ENCODE measurements around the gene DDX5. TPM values are rescaled to one million over a fixed set of nuclear protein-coding genes. Genes with fewer than 3 reads are reported as not detected.

Gene DDX5
- total RNA-seq, 2 experiments from 2014 or later, result 1,143 to 1,182 TPM

GRCh38 chr17:64533784-64534183, 27.7 kb upstream of the DDX5 start:
- POLR2A ChIA-PET, result interaction anchor here (1.0 kb wide), 1 partner anchor 28 kb away, joined by 4 read pairs; no protein-coding TSS in a partner anchor
- Mint-ChIP-seq H3K27me3 (no peaks in the 10 kb centered on the region), H3K27ac (peak overlapping the region; percentile 69), H3K9me3 (no peaks in the 10 kb centered on the region), H3K4me3 (no peak overlapping the region), H3K36me3 (peaks cover 21% of the 10 kb centered on the region), H3K4me1 (peaks cover 2% of the 10 kb centered on the region)
- no peak for ATAC-seq (ENCODE audit: low read depth)
- no peak for DNase-seq

- no peak overlapping the region for H3K4me3 Mint-ChIP-seq
- no peak overlapping the region for H3K27ac Mint-ChIP-seq
- peaks cover 25% of the 10 kb centered on the region for H3K36me3 Mint-ChIP-seq
- no peaks in the 10 kb centered on the region for H3K27me3 Mint-ChIP-seq
- ATAC-seq (ENCODE audit: low read depth), result no peak
- DNase-seq, result no peak
- peaks cover 2% of the 10 kb centered on the region for H3K4me1 Mint-ChIP-seq
- no peaks in the 10 kb centered on the region for H3K9me3 Mint-ChIP-seq
- POLR2A ChIA-PET, result no interaction called here
Measured at GRCh38 chr17:64532409-64532808, 26.3 kb upstream of the DDX5 start.

GRCh38 chr17:64531955-64532371, 25.9 kb upstream of the DDX5 start:
- ATAC-seq (ENCODE audit: low read depth) (no peak), DNase-seq (no peak)
- Mint-ChIP-seq H3K4me3 (no peak overlapping the region), H3K36me3 (peaks cover 23% of the 10 kb centered on the region), H3K9me3 (no peaks in the 10 kb centered on the region), H3K4me1 (peaks cover under 1% of the 10 kb centered on the region), H3K27me3 (no peaks in the 10 kb centered on the region), H3K27ac (no peak overlapping the region)
- POLR2A ChIA-PET, result no interaction called here

GRCh38 chr17:64529221-64529620, 23.1 kb upstream of the DDX5 start:
- Mint-ChIP-seq H3K27ac (no peak overlapping the region), H3K27me3 (no peaks in the 10 kb centered on the region), H3K36me3 (peaks cover 27% of the 10 kb centered on the region), H3K9me3 (no peaks in the 10 kb centered on the region), H3K4me3 (no peak overlapping the region), H3K4me1 (peaks cover 2% of the 10 kb centered on the region)
- DNase-seq, result no peak
- no peak for ATAC-seq (ENCODE audit: low read depth)
- POLR2A ChIA-PET, result no interaction called here

- no peak overlapping the region for H3K4me3 Mint-ChIP-seq
- no peak overlapping the region for H3K27ac Mint-ChIP-seq
- no peak for DNase-seq
- no peaks in the 10 kb centered on the region for H3K9me3 Mint-ChIP-seq
- peaks cover 27% of the 10 kb centered on the region for H3K36me3 Mint-ChIP-seq
- H3K4me1 Mint-ChIP-seq, result peaks cover 4% of the 10 kb centered on the region
- POLR2A ChIA-PET, result no interaction called here
- no peak for ATAC-seq (ENCODE audit: low read depth)
- H3K27me3 Mint-ChIP-seq, result no peaks in the 10 kb centered on the region
Measured at GRCh38 chr17:64527914-64528313, 21.8 kb upstream of the DDX5 start.

GRCh38 chr17:64520359-64520758, 14.3 kb upstream of the DDX5 start:
- DNase-seq, result no peak
- no peak for ATAC-seq (ENCODE audit: low read depth)
- POLR2A ChIA-PET, result interaction anchor here (0.8 kb wide), 1 partner anchor 87 kb away, joined by 5 read pairs; no protein-coding TSS in a partner anchor
- Mint-ChIP-seq H3K27ac (no peak overlapping the region), H3K9me3 (no peaks in the 10 kb centered on the region), H3K36me3 (peaks cover 30% of the 10 kb centered on the region), H3K4me1 (peaks cover 10% of the 10 kb centered on the region), H3K27me3 (no peaks in the 10 kb centered on the region), H3K4me3 (no peak overlapping the region)

- POLR2A ChIA-PET, result interaction anchor here (0.8 kb wide), 1 partner anchor 86 kb away, joined by 5 read pairs; no protein-coding TSS in a partner anchor
- Mint-ChIP-seq H3K4me3 (no peak overlapping the region), H3K36me3 (peaks cover 32% of the 10 kb centered on the region), H3K4me1 (peaks cover 10% of the 10 kb centered on the region), H3K27me3 (no peaks in the 10 kb centered on the region), H3K27ac (no peak overlapping the region), H3K9me3 (no peaks in the 10 kb centered on the region)
- DNase-seq (no peak), ATAC-seq (ENCODE audit: low read depth) (no peak)
Measured at GRCh38 chr17:64519601-64520000, 13.5 kb upstream of the DDX5 start.

- no peak overlapping the region for H3K27ac Mint-ChIP-seq
- H3K4me3 Mint-ChIP-seq, result no peak overlapping the region
- H3K27me3 Mint-ChIP-seq, result no peaks in the 10 kb centered on the region
- peaks cover 19% of the 10 kb centered on the region for H3K4me1 Mint-ChIP-seq
- H3K9me3 Mint-ChIP-seq, result no peaks in the 10 kb centered on the region
- POLR2A ChIA-PET, result interaction anchor here (0.6 to 3.3 kb wide), 3 partner anchors 9 to 87 kb away, joined by 6 to 13 read pairs (median 6); partner anchors contain the start of genes CEP95 and DDX5
- peaks cover 36% of the 10 kb centered on the region for H3K36me3 Mint-ChIP-seq
- DNase-seq, result no peak
- ATAC-seq (ENCODE audit: low read depth), result no peak
Measured at GRCh38 chr17:64515829-64516228, 9.7 kb upstream of the DDX5 start.

GRCh38 chr17:64515419-64515818, 9.3 kb upstream of the DDX5 start:
- DNase-seq, result no peak
- Mint-ChIP-seq H3K4me1 (peaks cover 19% of the 10 kb centered on the region), H3K27me3 (no peaks in the 10 kb centered on the region), H3K27ac (no peak overlapping the region), H3K9me3 (no peaks in the 10 kb centered on the region), H3K36me3 (peaks cover 38% of the 10 kb centered on the region), H3K4me3 (no peak overlapping the region)
- POLR2A ChIA-PET, result interaction anchor here (0.6 to 3.3 kb wide), 3 partner anchors 9 to 86 kb away, joined by 6 to 13 read pairs (median 6); partner anchors contain the start of genes CEP95 and DDX5
- no peak for ATAC-seq (ENCODE audit: low read depth)

- H3K4me1 Mint-ChIP-seq, result peaks cover 34% of the 10 kb centered on the region
- no peaks in the 10 kb centered on the region for H3K9me3 Mint-ChIP-seq
- ATAC-seq (ENCODE audit: low read depth), result no peak
- H3K27me3 Mint-ChIP-seq, result no peaks in the 10 kb centered on the region
- no peak for DNase-seq
- H3K27ac Mint-ChIP-seq, result no peak overlapping the region
- POLR2A ChIA-PET, result no interaction called here
- H3K36me3 Mint-ChIP-seq, result peaks cover 37% of the 10 kb centered on the region
- H3K4me3 Mint-ChIP-seq, result peak overlapping the region; percentile 47
Measured at GRCh38 chr17:64509179-64509578, 3.1 kb upstream of the DDX5 start.

- H3K27ac Mint-ChIP-seq, result peak overlapping the region; percentile 39
- POLR2A ChIA-PET, result no interaction called here
- no peaks in the 10 kb centered on the region for H3K27me3 Mint-ChIP-seq
- peak overlapping the region; percentile 98 for H3K4me3 Mint-ChIP-seq
- peaks cover 39% of the 10 kb centered on the region for H3K36me3 Mint-ChIP-seq
- peaks cover 34% of the 10 kb centered on the region for H3K4me1 Mint-ChIP-seq
- DNase-seq (no peak), ATAC-seq (ENCODE audit: low read depth) (no peak)
- no peaks in the 10 kb centered on the region for H3K9me3 Mint-ChIP-seq
Measured at GRCh38 chr17:64508683-64509082, 2.6 kb upstream of the DDX5 start.

- Mint-ChIP-seq H3K27ac (peak overlapping the region; percentile 100), H3K36me3 (peaks cover 47% of the 10 kb centered on the region), H3K9me3 (no peaks in the 10 kb centered on the region), H3K27me3 (no peaks in the 10 kb centered on the region), H3K4me3 (peak overlapping the region; percentile 98), H3K4me1 (peaks cover 40% of the 10 kb centered on the region)
- POLR2A ChIA-PET, result interaction anchor here (1.0 to 4.2 kb wide), 19 partner anchors 9 to 809 kb away, joined by 4 to 179 read pairs (median 13); partner anchors contain the start of genes PECAM1, POLG2 and SMURF2
- no peak for DNase-seq
- peak; percentile 25 for ATAC-seq (ENCODE audit: low read depth)
Measured at GRCh38 chr17:64507413-64507782, 1.3 kb upstream of the DDX5 start.

GRCh38 chr17:64506576-64507412, 705 bp upstream of the DDX5 start, which contains the start of gene CEP95:
Gene CEP95, plus strand, starts transcription at chr17:64506977. Its CDS starts 121 bp downstream, at chr17:64507098.
- H3K4me3 Mint-ChIP-seq, result peak within 1 kb of the TSS; percentile 98
- POLR2A ChIA-PET, result interaction anchor here (0.6 to 4.2 kb wide), 27 partner anchors 10 to 808 kb away, joined by 3 to 179 read pairs (median 9); partner anchors contain the start of genes PECAM1, POLG2, SMURF2 and TEX2
- H3K4me1 Mint-ChIP-seq, result peaks cover 42% of the 10 kb centered on the region
- ATAC-seq (ENCODE audit: low read depth), result peak; percentile 67
- no peaks in the 10 kb centered on the region for H3K9me3 Mint-ChIP-seq
- peaks cover 50% of the 10 kb centered on the region for H3K36me3 Mint-ChIP-seq
- peak within 1 kb of the TSS; percentile 100 for H3K27ac Mint-ChIP-seq
- DNase-seq, result peak; percentile 94
- no peaks in the 10 kb centered on the region for H3K27me3 Mint-ChIP-seq

All from activated naive CD8-positive, alpha-beta T cell treated with anti-CD3 and anti-CD28 coated beads, Interleukin-2, amount 10 ng/mL, durations not matched to agents 7 days and 5 days (primary cell).